ENCODE measurements around the gene COTL1.

The COTL1 gene

GRCh38 chr16:84613408-84614072, 4.3 kb downstream of the COTL1 start:
- H2AFZ ChIP-seq (ENCODE audit: low read length), result no peak overlapping the region
- H3K9me2 ChIP-seq (replicated peaks; ENCODE audit: low read depth, low read length), result no peaks in the 10 kb centered on the region
- no peaks in the 10 kb centered on the region for H3K36me3 ChIP-seq (ENCODE audit: insufficient read depth, low read length)
- H3K4me1 ChIP-seq (ENCODE audit: insufficient read depth, low read length, poor library complexity, severe bottlenecking), result peaks cover 2% of the 10 kb centered on the region
- H3K27me3 ChIP-seq (ENCODE audit: insufficient read depth, low read length, poor library complexity, severe bottlenecking), result no peaks in the 10 kb centered on the region
- no peak overlapping the region for H3K4me3 ChIP-seq (ENCODE audit: low read length, poor library complexity, severe bottlenecking)
- H3F3A ChIP-seq (ENCODE audit: low read depth), result no peaks in the 10 kb centered on the region
- TF ChIP-seq EZH2phosphoT487 (IDR thresholded peaks at IDR 0.05; ENCODE audit: borderline replicate concordance) (no peak), CTCF (conservative IDR thresholded peaks at IDR 0.05; ENCODE audit: low read length) (no peak)
- no peak overlapping the region for H3K4me2 ChIP-seq (ENCODE audit: low read depth, low read length, poor library complexity, severe bottlenecking)
- H3K79me2 ChIP-seq (ENCODE audit: insufficient read depth, low read length), result no peaks in the 10 kb centered on the region
- H3K9ac ChIP-seq (ENCODE audit: low read depth, low read length, poor library complexity, severe bottlenecking), result no peak overlapping the region
- no peaks in the 10 kb centered on the region for H4K20me1 ChIP-seq (ENCODE audit: insufficient read depth, low read length, poor library complexity, severe bottlenecking)
- H3K9me3 ChIP-seq (ENCODE audit: insufficient read depth, low read depth, low read length), result no peaks in the 10 kb centered on the region

- Histone ChIP-seq H3K9me2 (replicated peaks; ENCODE audit: low read depth, low read length) (no peaks in the 10 kb centered on the region), H4K20me1 (ENCODE audit: insufficient read depth, low read length, poor library complexity, severe bottlenecking) (no peaks in the 10 kb centered on the region), H3K27me3 (ENCODE audit: insufficient read depth, low read length, poor library complexity, severe bottlenecking) (no peaks in the 10 kb centered on the region), H3K79me2 (ENCODE audit: insufficient read depth, low read length) (no peaks in the 10 kb centered on the region), H3K9me3 (ENCODE audit: insufficient read depth, low read depth, low read length) (no peaks in the 10 kb centered on the region), H2AFZ (ENCODE audit: low read length) (no peak overlapping the region), H3K4me3 (ENCODE audit: low read length, poor library complexity, severe bottlenecking) (no peak overlapping the region), H3K4me2 (ENCODE audit: low read depth, low read length, poor library complexity, severe bottlenecking) (no peak overlapping the region), H3K36me3 (ENCODE audit: insufficient read depth, low read length) (no peaks in the 10 kb centered on the region), H3K9ac (ENCODE audit: low read depth, low read length, poor library complexity, severe bottlenecking) (no peak overlapping the region), H3F3A (ENCODE audit: low read depth) (no peaks in the 10 kb centered on the region), H3K4me1 (ENCODE audit: insufficient read depth, low read length, poor library complexity, severe bottlenecking) (peaks cover 10% of the 10 kb centered on the region)
- TF ChIP-seq CTCF (conservative IDR thresholded peaks at IDR 0.05; ENCODE audit: low read length) (no peak), EZH2phosphoT487 (IDR thresholded peaks at IDR 0.05; ENCODE audit: borderline replicate concordance) (no peak)
Measured at GRCh38 chr16:84612686-84613085, 5.2 kb downstream of the COTL1 start.

GRCh38 chr16:84611041-84611440, 6.8 kb downstream of the COTL1 start:
- Histone ChIP-seq H3K36me3 (ENCODE audit: insufficient read depth, low read length) (no peaks in the 10 kb centered on the region), H3K9ac (ENCODE audit: low read depth, low read length, poor library complexity, severe bottlenecking) (no peak overlapping the region), H3K79me2 (ENCODE audit: insufficient read depth, low read length) (no peaks in the 10 kb centered on the region), H3K4me3 (ENCODE audit: low read length, poor library complexity, severe bottlenecking) (no peak overlapping the region), H3K9me3 (ENCODE audit: insufficient read depth, low read depth, low read length) (no peaks in the 10 kb centered on the region), H3F3A (ENCODE audit: low read depth) (no peaks in the 10 kb centered on the region), H3K4me2 (ENCODE audit: low read depth, low read length, poor library complexity, severe bottlenecking) (no peak overlapping the region), H4K20me1 (ENCODE audit: insufficient read depth, low read length, poor library complexity, severe bottlenecking) (no peaks in the 10 kb centered on the region), H3K9me2 (replicated peaks; ENCODE audit: low read depth, low read length) (no peaks in the 10 kb centered on the region), H2AFZ (ENCODE audit: low read length) (no peak overlapping the region), H3K4me1 (ENCODE audit: insufficient read depth, low read length, poor library complexity, severe bottlenecking) (peaks cover 14% of the 10 kb centered on the region), H3K27me3 (ENCODE audit: insufficient read depth, low read length, poor library complexity, severe bottlenecking) (no peaks in the 10 kb centered on the region)
- TF ChIP-seq EZH2phosphoT487 (IDR thresholded peaks at IDR 0.05; ENCODE audit: borderline replicate concordance) (no peak), CTCF (conservative IDR thresholded peaks at IDR 0.05; ENCODE audit: low read length) (no peak)

All from Loucy (cell line).